C4-2B (cell line): ENCODE measurements around the gene CRELD1.

Experiments
- CTCF ChIP-seq: fragments of 450-650 bp; conservative IDR thresholded peaks from 2 replicates; pipeline ENCODE4 v1.5.1; 2017; ENCODE audit warnings: mild to moderate bottlenecking
- ZFX ChIP-seq: fragments of 450-650 bp; IDR thresholded peaks from 2 replicates; pipeline ENCODE4 v1.6.1; 2017

GRCh38 chr3:9933561-9934234 lies at the start of gene CRELD1:
- TF ChIP-seq CTCF (no peak), ZFX (no peak)
